WERI-Rb-1 (cell line): Measurements from ENCODE around the gene EBNA1BP2.
A peak's percentile ranks its signal among the peaks of the same experiment; 100 is the strongest.
"Not testable (repeated sequence)": the region's sequence is repeated elsewhere in the genome, so short reads cannot be mapped to it uniquely, and the experiment has no call there.

Source experiments
- DNase-seq: peaks from one replicate; pipeline ENCODE4 v3.0.0-alpha.2; 2020
- H3K27ac ChIP-seq: fragments of 250-450 bp; sonication (Bioruptor Pico); 2 replicates; pipeline ENCODE4 v1.5.1; 2020; ENCODE audit warnings: mild to moderate bottlenecking, moderate library complexity
- H3K27me3 ChIP-seq: fragments of 250-450 bp; sonication (Bioruptor Pico); 2 replicates; pipeline ENCODE4 v1.5.1; 2021; ENCODE audit warnings: mild to moderate bottlenecking, low read depth, moderate library complexity; ENCODE audit not compliant: insufficient read depth, severe bottlenecking
- H3K36me3 ChIP-seq: fragments of 250-450 bp; sonication (Bioruptor Pico); 2 replicates; pipeline ENCODE4 v1.5.1; 2020; ENCODE audit warnings: mild to moderate bottlenecking, moderate library complexity
- H3K4me3 ChIP-seq: 2 replicates; pipeline ENCODE4 v1.5.1; 2011; ENCODE audit warnings: low read depth, mild to moderate bottlenecking, control low read depth, low read length
- H3K9me3 ChIP-seq: fragments of 250-450 bp; sonication (Bioruptor Pico); 2 replicates; pipeline ENCODE4 v1.5.1; 2021; ENCODE audit warnings: mild to moderate bottlenecking, moderate library complexity; ENCODE audit not compliant: severe bottlenecking
- TF ChIP-seq, protein P1 (sequence below): IDR thresholded peaks from 2 replicates; pipeline ENCODE4 v1.5.1; 2011; ENCODE audit warnings: low read depth, mild to moderate bottlenecking, control low read depth, inconsistent platforms, low read length

Gene EBNA1BP2, protein sequence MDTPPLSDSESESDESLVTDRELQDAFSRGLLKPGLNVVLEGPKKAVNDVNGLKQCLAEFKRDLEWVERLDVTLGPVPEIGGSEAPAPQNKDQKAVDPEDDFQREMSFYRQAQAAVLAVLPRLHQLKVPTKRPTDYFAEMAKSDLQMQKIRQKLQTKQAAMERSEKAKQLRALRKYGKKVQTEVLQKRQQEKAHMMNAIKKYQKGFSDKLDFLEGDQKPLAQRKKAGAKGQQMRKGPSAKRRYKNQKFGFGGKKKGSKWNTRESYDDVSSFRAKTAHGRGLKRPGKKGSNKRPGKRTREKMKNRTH

DNA sequence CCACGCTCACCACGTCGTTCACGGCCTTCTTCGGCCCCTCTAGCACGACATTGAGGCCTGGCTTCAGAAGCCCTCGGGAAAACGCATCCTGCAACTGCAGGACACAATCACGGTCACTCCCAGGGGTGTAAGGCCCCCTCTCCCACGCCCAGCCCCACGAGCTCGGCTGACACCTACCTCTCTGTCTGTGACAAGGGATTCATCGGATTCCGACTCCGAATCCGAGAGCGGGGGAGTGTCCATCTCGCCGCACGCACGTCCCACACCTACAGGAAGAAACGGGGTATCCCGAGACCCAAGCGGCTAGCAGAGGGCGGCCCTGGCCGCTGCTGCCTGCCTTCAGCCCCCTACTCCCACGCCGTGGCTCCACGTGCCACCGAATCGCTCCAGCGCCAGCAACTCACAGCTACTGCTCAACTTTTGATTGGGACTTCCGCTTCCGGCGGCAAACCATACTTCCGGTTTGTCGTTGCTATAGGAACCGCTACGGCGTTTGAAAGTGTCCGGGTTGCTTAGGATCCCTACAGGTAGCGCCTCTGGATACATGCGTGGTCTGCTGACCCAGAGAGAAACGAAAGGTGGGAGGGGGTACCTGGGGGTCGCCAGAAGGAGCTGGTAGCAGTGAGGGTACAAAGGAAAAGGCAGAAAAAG lies at the start of gene EBNA1BP2, which contains the start of gene CFAP57:
EBNA1BP2 (minus strand) TSS at position 415 of the 651 bp plus-strand sequence; CDS start at position 243, 172 bp downstream.
CFAP57 (plus strand) TSS at position 455 of the 651 bp plus-strand sequence. CDS start 424 bp downstream, outside the sequence.
- peaks cover 36% of the 10 kb centered on the region for H3K36me3 ChIP-seq
- peak within 1 kb of the TSS; percentile 73 for H3K4me3 ChIP-seq
- TF ChIP-seq, protein P1, sequence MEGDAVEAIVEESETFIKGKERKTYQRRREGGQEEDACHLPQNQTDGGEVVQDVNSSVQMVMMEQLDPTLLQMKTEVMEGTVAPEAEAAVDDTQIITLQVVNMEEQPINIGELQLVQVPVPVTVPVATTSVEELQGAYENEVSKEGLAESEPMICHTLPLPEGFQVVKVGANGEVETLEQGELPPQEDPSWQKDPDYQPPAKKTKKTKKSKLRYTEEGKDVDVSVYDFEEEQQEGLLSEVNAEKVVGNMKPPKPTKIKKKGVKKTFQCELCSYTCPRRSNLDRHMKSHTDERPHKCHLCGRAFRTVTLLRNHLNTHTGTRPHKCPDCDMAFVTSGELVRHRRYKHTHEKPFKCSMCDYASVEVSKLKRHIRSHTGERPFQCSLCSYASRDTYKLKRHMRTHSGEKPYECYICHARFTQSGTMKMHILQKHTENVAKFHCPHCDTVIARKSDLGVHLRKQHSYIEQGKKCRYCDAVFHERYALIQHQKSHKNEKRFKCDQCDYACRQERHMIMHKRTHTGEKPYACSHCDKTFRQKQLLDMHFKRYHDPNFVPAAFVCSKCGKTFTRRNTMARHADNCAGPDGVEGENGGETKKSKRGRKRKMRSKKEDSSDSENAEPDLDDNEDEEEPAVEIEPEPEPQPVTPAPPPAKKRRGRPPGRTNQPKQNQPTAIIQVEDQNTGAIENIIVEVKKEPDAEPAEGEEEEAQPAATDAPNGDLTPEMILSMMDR, result no peak
- DNase-seq, result peak; percentile 87
- no peaks in the 10 kb centered on the region for H3K27me3 ChIP-seq
- peak within 1 kb of the TSS; percentile 32 for H3K27ac ChIP-seq
- no peaks in the 10 kb centered on the region for H3K9me3 ChIP-seq

DNA sequence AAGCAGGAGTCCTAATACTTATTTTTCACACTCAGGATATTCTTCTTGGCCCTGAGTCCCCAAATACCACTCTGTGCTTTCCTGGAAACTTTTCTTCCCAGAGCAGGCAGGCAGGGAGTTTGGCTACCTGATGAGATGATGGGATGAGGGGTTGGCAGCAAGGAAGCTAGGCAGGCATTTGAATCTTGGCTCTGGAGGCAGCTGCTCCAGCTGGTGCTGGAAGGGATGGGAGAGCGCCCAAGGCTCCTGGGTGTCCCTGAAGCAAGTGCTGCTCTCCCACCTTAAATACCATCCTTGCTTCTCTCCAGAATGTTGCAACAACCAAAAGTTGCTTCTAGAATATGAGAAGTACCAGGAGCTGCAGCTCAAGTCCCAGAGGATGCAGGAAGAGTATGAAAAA lies 49.7 kb upstream of the EBNA1BP2 start:
- no peaks in the 10 kb centered on the region for H3K27me3 ChIP-seq
- DNase-seq, result no peak
- no peak overlapping the region for H3K27ac ChIP-seq
- no peaks in the 10 kb centered on the region for H3K36me3 ChIP-seq
- TF ChIP-seq, protein P1, result no peak
- H3K4me3 ChIP-seq, result no peak overlapping the region
- H3K9me3 ChIP-seq, result no peaks in the 10 kb centered on the region

DNA sequence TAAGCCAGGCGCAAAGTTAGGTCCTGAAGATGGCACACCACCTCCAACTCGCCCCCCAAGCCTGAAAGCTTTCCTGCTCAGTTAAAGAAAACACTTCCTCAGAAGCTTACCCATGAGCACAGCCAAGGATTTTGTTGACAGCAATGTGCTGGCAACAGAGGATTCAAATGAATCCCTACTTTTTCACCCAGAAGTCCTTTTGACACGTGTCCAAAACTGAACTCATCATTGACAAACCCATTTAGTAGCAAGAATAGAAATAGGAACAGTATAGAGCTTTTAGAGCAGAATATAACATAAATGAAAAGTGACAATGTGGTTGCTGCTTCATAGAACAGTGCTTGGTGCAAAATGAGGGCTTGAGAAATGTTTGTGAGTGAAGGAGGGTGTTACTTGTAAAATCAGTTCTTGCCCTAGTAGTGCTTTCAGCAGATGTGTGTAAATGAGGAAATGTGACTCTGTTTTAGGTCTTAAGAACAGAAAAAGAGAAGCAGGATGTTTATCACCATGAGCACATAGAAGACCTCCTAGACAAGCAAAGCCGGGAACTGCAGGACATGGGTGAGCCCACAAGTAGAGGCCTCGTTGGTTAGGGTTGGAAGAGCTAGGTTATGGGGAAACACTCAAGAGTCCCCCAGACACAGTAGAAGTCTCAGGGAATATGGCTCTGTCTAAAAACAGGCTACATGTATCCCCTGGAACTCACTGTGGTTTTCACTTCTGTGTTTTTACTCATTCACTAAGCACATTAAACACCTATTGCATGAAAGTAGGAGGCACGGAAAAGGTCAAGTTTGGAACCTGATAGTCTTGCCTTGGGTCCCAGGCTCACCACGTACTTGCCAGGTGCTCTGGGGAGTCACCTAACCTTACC lies 49.1 kb upstream of the EBNA1BP2 start:
- Histone ChIP-seq H3K27ac (no peak overlapping the region), H3K9me3 (no peaks in the 10 kb centered on the region), H3K4me3 (no peak overlapping the region), H3K27me3 (no peaks in the 10 kb centered on the region), H3K36me3 (no peaks in the 10 kb centered on the region)
- TF ChIP-seq, protein P1, result no peak
- DNase-seq, result no peak

DNA sequence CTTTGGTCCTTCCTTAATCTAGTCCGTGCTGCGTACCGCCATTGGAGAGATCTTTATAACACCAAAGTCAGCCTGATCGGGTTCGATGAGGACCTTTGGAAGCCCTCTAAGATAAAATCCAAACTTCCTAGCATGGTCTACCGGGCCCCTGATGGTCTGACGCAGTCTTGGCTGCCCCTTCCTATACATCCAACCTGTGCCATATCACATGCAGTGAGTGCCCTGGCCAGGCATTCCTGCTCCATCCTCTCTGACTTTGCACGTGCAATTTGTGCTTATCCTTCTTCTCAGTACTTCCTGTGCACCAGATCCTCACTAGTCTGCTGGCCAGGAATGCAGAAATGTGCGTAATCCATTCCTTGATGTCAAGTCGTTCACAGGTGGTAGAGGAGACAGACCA lies 45.7 kb upstream of the EBNA1BP2 start:
- no peak for DNase-seq
- Histone ChIP-seq H3K36me3 (no peaks in the 10 kb centered on the region), H3K27me3 (no peaks in the 10 kb centered on the region), H3K27ac (no peak overlapping the region), H3K9me3 (no peaks in the 10 kb centered on the region), H3K4me3 (no peak overlapping the region)
- TF ChIP-seq, protein P1, result no peak

DNA sequence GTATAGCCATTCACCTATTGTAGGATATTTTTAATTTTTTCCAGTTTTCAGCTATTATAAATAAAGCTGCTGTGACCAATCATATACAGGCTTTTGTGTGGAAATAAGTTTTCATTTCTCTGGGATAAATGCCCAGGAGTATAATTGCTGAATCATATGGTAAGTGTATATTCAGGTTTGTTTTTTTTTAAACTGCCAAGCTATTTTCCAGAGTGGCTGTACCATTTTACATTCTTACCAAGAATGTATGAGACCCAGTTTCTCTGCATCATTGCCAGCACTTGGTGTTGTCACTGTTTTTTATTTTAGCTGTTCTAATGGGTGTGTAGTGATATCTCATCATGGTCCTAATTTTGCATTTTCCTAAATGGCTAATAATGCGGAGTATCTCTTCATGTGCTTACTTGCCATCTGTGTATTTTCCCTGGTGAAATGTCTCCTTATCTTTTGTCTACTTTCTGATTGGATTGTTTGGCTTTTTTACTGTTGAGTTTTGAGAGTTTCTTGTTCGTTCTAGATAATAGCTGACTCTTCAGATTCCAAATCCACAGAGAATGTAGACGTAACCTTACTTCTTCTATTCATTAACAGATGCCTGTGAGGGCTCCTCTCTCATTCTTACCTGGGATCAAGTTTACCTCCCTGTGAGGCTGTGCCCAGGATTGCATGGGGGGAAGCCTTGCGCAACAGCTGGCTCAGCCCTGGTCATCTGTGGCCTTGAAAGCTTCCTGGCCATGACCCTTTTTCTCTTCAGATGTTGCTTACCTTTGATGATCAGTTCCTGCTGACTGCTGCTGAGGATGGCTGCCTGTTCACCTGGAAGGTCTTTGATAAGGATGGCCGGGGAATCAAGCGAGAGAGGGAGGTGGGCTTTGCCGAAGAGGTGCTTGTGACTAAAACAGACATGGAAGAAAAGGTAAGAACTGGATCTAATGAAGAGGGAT lies 42.7 kb upstream of the EBNA1BP2 start:
- H3K27ac ChIP-seq, result no peak overlapping the region
- no peaks in the 10 kb centered on the region for H3K27me3 ChIP-seq
- no peaks in the 10 kb centered on the region for H3K9me3 ChIP-seq
- TF ChIP-seq, protein P1, result no peak
- DNase-seq, result no peak
- no peaks in the 10 kb centered on the region for H3K36me3 ChIP-seq
- H3K4me3 ChIP-seq, result no peak overlapping the region

DNA sequence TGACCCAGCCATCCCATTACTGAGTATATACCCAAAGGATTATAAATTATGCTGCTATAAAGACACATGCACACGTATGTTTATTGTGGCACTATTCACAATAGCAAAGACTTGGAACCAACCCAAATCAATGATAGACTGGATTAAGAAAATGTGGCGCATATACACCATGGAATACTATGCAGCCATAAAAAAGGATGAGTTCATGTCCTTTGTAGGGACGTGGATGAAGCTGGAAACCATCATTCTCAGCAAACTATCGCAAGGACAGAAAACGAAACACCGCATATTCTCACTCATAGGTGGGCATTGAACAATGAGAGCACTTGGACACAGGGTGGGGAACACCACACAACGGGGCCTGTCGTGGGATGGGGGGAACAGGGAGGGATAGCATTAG lies 36.2 kb upstream of the EBNA1BP2 start:
- not testable (repeated sequence) for H3K4me3 ChIP-seq, DNase-seq, H3K27me3 ChIP-seq, H3K27ac ChIP-seq, H3K36me3 ChIP-seq
- peaks cover 12% of the 10 kb centered on the region for H3K9me3 ChIP-seq
